Activated CD4-positive, alpha-beta memory T cell treated with anti-CD3 and anti-CD28 coated beads, Interleukin-2, amount 10 ng/mL, durations not matched to agents 7 days and 5 days (primary cell): ENCODE measurements around the gene SAMD14. TPM values are rescaled to one million over a fixed set of nuclear protein-coding genes. Genes with fewer than 3 reads are reported as not detected.

Experiments
- CTCF ChIA-PET: fragments of 350-600 bp; sonication (Branson Sonifier 250); formaldehyde crosslinking; loops from one replicate; lab custom pipeline; 2021; ENCODE audit warnings: antibody characterized with exemption, inconsistent platforms; lab: Charles Lee
- POLR2A ChIA-PET: fragments of 350-600 bp; sonication (Branson Sonifier 250); formaldehyde crosslinking; loops from one replicate; lab custom pipeline; 2021; ENCODE audit warnings: antibody characterized with exemption; lab: Charles Lee
- DNase-seq: peaks from one replicate; pipeline ENCODE4 v3.0.0-alpha.2; 2020
- H3K27ac Mint-ChIP-seq: one replicate; pipeline ENCODE4 v1.8.0; 2021; ENCODE audit warnings: mild to moderate bottlenecking, mixed read lengths
- H3K27me3 Mint-ChIP-seq: one replicate; pipeline ENCODE4 v1.8.0; 2021; ENCODE audit warnings: mixed read lengths
- H3K36me3 Mint-ChIP-seq: one replicate; pipeline ENCODE4 v1.8.0; 2021; ENCODE audit warnings: low read depth, mixed read lengths
- H3K4me1 Mint-ChIP-seq: one replicate; pipeline ENCODE4 v1.8.0; 2021; ENCODE audit warnings: mixed read lengths
- H3K4me3 Mint-ChIP-seq: one replicate; pipeline ENCODE4 v1.8.0; 2021; ENCODE audit warnings: mild to moderate bottlenecking, mixed read lengths
- H3K9me3 Mint-ChIP-seq: one replicate; pipeline ENCODE4 v1.8.0; 2021; ENCODE audit warnings: mixed read lengths
- total RNA-seq, 2 experiments: library from RNA; stranded (reverse); gene quantifications; one replicate each; pipeline ENCODE4 v1.2.3, GENCODE V29; 2021

The SAMD14 gene
- total RNA-seq: 1 to 10 TPM in 1 of 2 experiments, under 1 TPM in 1; 0.68 to 1.3 TPM

GRCh38 chr17:50129728-50130558 is at the start of gene SAMD14:
Gene SAMD14 (minus strand): TSS chr17:50130160. CDS start chr17:50124959, 5,201 bp downstream.
- H3K4me1 Mint-ChIP-seq: peaks cover 38% of the 10 kb centered on the region
- CTCF ChIA-PET: interaction anchor here (0.6 to 3.0 kb wide), 4 partner anchors 13 to 1522 kb away, joined by 3 to 14 read pairs (median 6); partner anchors contain the start of gene PDK2
- no peaks in the 10 kb centered on the region for H3K9me3 Mint-ChIP-seq
- H3K27me3 Mint-ChIP-seq: peaks cover 37% of the 10 kb centered on the region
- peaks cover 29% of the 10 kb centered on the region for H3K36me3 Mint-ChIP-seq
- POLR2A ChIA-PET: interaction anchor here (0.6 to 2.0 kb wide), 7 partner anchors 9 to 157 kb away, joined by 3 to 11 read pairs (median 3); no protein-coding TSS in a partner anchor
- H3K4me3 Mint-ChIP-seq: peak within 1 kb of the TSS; percentile 71
- peak within 1 kb of the TSS; percentile 45 for H3K27ac Mint-ChIP-seq
- DNase-seq: peak; percentile 50

GRCh38 chr17:50177983-50178834 is 48.2 kb upstream of the SAMD14 start:
- peaks cover 16% of the 10 kb centered on the region for H3K27me3 Mint-ChIP-seq
- DNase-seq: peak; percentile 52
- no peaks in the 10 kb centered on the region for H3K9me3 Mint-ChIP-seq
- no peak overlapping the region for H3K4me3 Mint-ChIP-seq
- H3K36me3 Mint-ChIP-seq: no peaks in the 10 kb centered on the region
- ChIA-PET POLR2A (no interaction called here), CTCF (interaction anchor here (0.6 to 3.0 kb wide), 11 partner anchors 8 to 583 kb away, joined by 3 to 21 read pairs (median 4); partner anchors contain the start of genes COL1A1 and LRRC59)
- no peak overlapping the region for H3K27ac Mint-ChIP-seq
- peaks cover 18% of the 10 kb centered on the region for H3K4me1 Mint-ChIP-seq

- no peaks in the 10 kb centered on the region for H3K36me3 Mint-ChIP-seq
- no peak overlapping the region for H3K4me3 Mint-ChIP-seq
- ChIA-PET POLR2A (no interaction called here), CTCF (interaction anchor here (0.6 to 3.0 kb wide), 10 partner anchors 7 to 582 kb away, joined by 3 to 21 read pairs (median 5); partner anchors contain the start of genes COL1A1 and LRRC59)
- H3K27ac Mint-ChIP-seq: no peak overlapping the region
- DNase-seq: no peak
- peaks cover 16% of the 10 kb centered on the region for H3K27me3 Mint-ChIP-seq
- no peaks in the 10 kb centered on the region for H3K9me3 Mint-ChIP-seq
- H3K4me1 Mint-ChIP-seq: peaks cover 12% of the 10 kb centered on the region
These were observed 47.5 kb upstream of the SAMD14 start for GRCh38 chr17:50177476-50177875.

GRCh38 chr17:50176559-50177357 is 46.8 kb upstream of the SAMD14 start:
- peaks cover 9% of the 10 kb centered on the region for H3K4me1 Mint-ChIP-seq
- no peak overlapping the region for H3K27ac Mint-ChIP-seq
- no peaks in the 10 kb centered on the region for H3K36me3 Mint-ChIP-seq
- no peaks in the 10 kb centered on the region for H3K9me3 Mint-ChIP-seq
- peaks cover 13% of the 10 kb centered on the region for H3K27me3 Mint-ChIP-seq
- POLR2A ChIA-PET: no interaction called here
- DNase-seq: no peak
- H3K4me3 Mint-ChIP-seq: no peak overlapping the region
- CTCF ChIA-PET: interaction anchor here (0.6 to 3.0 kb wide), 6 partner anchors 7 to 36 kb away, joined by 3 to 21 read pairs (median 8); partner anchors contain the start of gene COL1A1

- no peaks in the 10 kb centered on the region for H3K36me3 Mint-ChIP-seq
- CTCF ChIA-PET: interaction anchor here (1.6 to 3.5 kb wide), 2 partner anchors 14 to 81 kb away, joined by 6 to 11 read pairs; no protein-coding TSS in a partner anchor
- H3K4me1 Mint-ChIP-seq: peaks cover 22% of the 10 kb centered on the region
- peaks cover 7% of the 10 kb centered on the region for H3K27me3 Mint-ChIP-seq
- no peaks in the 10 kb centered on the region for H3K9me3 Mint-ChIP-seq
- no peak overlapping the region for H3K27ac Mint-ChIP-seq
- POLR2A ChIA-PET: interaction anchor here (0.7 kb wide), 1 partner anchor 19 kb away, joined by 3 read pairs; no protein-coding TSS in a partner anchor
- DNase-seq: no peak
- H3K4me3 Mint-ChIP-seq: no peak overlapping the region
These were observed 45.3 kb upstream of the SAMD14 start for GRCh38 chr17:50175035-50175807.

- CTCF ChIA-PET: interaction anchor here (1.0 to 3.5 kb wide), 3 partner anchors 13 to 80 kb away, joined by 6 to 11 read pairs (median 6); no protein-coding TSS in a partner anchor
- Mint-ChIP-seq H3K27me3 (peaks cover 5% of the 10 kb centered on the region), H3K4me1 (peaks cover 22% of the 10 kb centered on the region), H3K27ac (no peak overlapping the region), H3K4me3 (no peak overlapping the region), H3K9me3 (no peaks in the 10 kb centered on the region), H3K36me3 (no peaks in the 10 kb centered on the region)
- POLR2A ChIA-PET: interaction anchor here (0.7 kb wide), 1 partner anchor 20 kb away, joined by 3 read pairs; no protein-coding TSS in a partner anchor
- no peak for DNase-seq
These were observed 44.5 kb upstream of the SAMD14 start for GRCh38 chr17:50174444-50174843.

GRCh38 chr17:50173335-50173941 is 43.5 kb upstream of the SAMD14 start:
- Mint-ChIP-seq H3K36me3 (no peaks in the 10 kb centered on the region), H3K4me3 (no peak overlapping the region), H3K27ac (no peak overlapping the region), H3K4me1 (peaks cover 30% of the 10 kb centered on the region), H3K27me3 (peaks cover 6% of the 10 kb centered on the region), H3K9me3 (no peaks in the 10 kb centered on the region)
- POLR2A ChIA-PET: no interaction called here
- no peak for DNase-seq
- CTCF ChIA-PET: interaction anchor here (1.0 to 3.5 kb wide), 4 partner anchors 12 to 79 kb away, joined by 5 to 11 read pairs (median 6); no protein-coding TSS in a partner anchor

GRCh38 chr17:50172936-50173334 is 43.0 kb upstream of the SAMD14 start:
- POLR2A ChIA-PET: no interaction called here
- CTCF ChIA-PET: interaction anchor here (0.6 to 3.5 kb wide), 3 partner anchors 12 to 27 kb away, joined by 3 to 11 read pairs (median 5); no protein-coding TSS in a partner anchor
- Mint-ChIP-seq H3K4me1 (peaks cover 25% of the 10 kb centered on the region), H3K36me3 (no peaks in the 10 kb centered on the region), H3K27ac (no peak overlapping the region), H3K27me3 (peaks cover 6% of the 10 kb centered on the region), H3K4me3 (no peak overlapping the region), H3K9me3 (no peaks in the 10 kb centered on the region)
- no peak for DNase-seq

GRCh38 chr17:50172130-50172529 is 42.2 kb upstream of the SAMD14 start:
- DNase-seq: no peak
- Mint-ChIP-seq H3K36me3 (no peaks in the 10 kb centered on the region), H3K27me3 (peaks cover 5% of the 10 kb centered on the region), H3K4me1 (peaks cover 24% of the 10 kb centered on the region), H3K9me3 (no peaks in the 10 kb centered on the region), H3K4me3 (no peak overlapping the region), H3K27ac (no peak overlapping the region)
- ChIA-PET POLR2A (no interaction called here), CTCF (interaction anchor here (1.4 to 3.5 kb wide), 3 partner anchors 11 to 28 kb away, joined by 5 to 37 read pairs (median 11); no protein-coding TSS in a partner anchor)

- ChIA-PET CTCF (interaction anchor here (0.6 to 3.1 kb wide), 6 partner anchors 10 to 121 kb away, joined by 3 to 37 read pairs (median 12); no protein-coding TSS in a partner anchor), POLR2A (no interaction called here)
- Mint-ChIP-seq H3K4me3 (no peak overlapping the region), H3K36me3 (no peaks in the 10 kb centered on the region), H3K27ac (no peak overlapping the region), H3K4me1 (peaks cover 24% of the 10 kb centered on the region), H3K9me3 (no peaks in the 10 kb centered on the region), H3K27me3 (peaks cover 4% of the 10 kb centered on the region)
- no peak for DNase-seq
These were observed 41.6 kb upstream of the SAMD14 start for GRCh38 chr17:50171371-50172071.
